Gastroesophageal sphincter (tissue), 3 donors: Measurements from ENCODE around the gene LRRIQ1.

Experiments
- CTCF ChIP-seq, 4 experiments: fragments of 200-600 bp in 2 of 4; fragments of 450-650 bp in 2 of 4; sonication (generic) in 1 of 4; IDR thresholded peaks; one replicate each; pipeline ENCODE4 v1.5.1; 2017 to 2019; ENCODE audit warnings: antibody characterized with exemption in 4 of 4, mild to moderate bottlenecking in 2 of 4, moderate library complexity in 2 of 4
- EP300 ChIP-seq: sonication (generic); formaldehyde crosslinking; IDR thresholded peaks from one replicate; pipeline ENCODE4 v1.6.1; 2017; ENCODE audit warnings: antibody characterized with exemption, mild to moderate bottlenecking
- POLR2A ChIP-seq, 2 donors: fragments of 450-650 bp; IDR thresholded peaks; one replicate each; pipeline ENCODE4 v1.6.1; 2017; ENCODE audit warnings: antibody characterized with exemption in 2 of 2, mild to moderate bottlenecking in 2 of 2, moderate library complexity in 1 of 2

- TF ChIP-seq POLR2A (IDR thresholded peaks at IDR 0.05): no peak
- no peak for TF ChIP-seq EP300
- TF ChIP-seq CTCF (IDR thresholded peaks at IDR 0.05): no peak
These were observed 23.4 kb downstream of the LRRIQ1 start for GRCh38 chr12:85059594-85059993.
